KBM-7 (cell line): ENCODE results near the gene AFF2.

ENCODE experiments used
- DNase-seq: peaks from one replicate; pipeline ENCODE4 v3.0.0-alpha.2; 2015
- in situ Hi-C: fragments of 300-500 bp; cut with MboI; formaldehyde crosslinking; loops from 2 replicates; pipeline ENCODE4 v1.14.3; 2020; ENCODE audit warnings: low sequenced_read_pairs, low pct_unique_long_range_greater_than_20kb, mixed read lengths

The AFF2 gene

DNA sequence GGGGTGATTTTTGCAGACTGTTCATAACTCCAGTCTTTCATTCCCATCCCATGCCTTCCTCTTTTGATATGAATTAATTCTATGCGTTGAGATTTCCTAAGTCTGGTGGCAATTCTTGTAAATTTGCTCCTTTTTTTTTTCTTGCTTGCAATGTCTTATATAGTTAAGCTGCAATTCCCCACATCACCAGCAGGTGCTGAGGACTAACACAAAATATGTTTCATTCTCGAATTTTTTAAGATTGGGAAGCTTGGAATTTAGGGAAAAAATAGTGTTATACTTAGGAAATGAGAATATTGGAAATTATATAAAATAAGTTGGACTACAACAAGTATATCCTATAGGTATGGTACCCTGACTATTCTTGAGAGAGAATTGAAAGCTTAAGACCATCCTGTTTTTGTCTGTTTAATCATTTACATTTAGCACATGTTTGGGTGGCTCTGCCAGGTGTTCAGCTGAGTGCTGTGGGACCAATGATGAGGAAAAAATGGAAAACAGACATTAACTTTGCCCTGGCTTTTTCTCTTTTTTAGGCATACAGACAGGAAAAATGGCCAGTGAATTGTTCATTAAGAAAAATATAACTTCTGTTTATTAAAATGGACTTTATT, 30.2 kb downstream of the AFF2 start:
- in situ Hi-C loops = no loop called here

DNA sequence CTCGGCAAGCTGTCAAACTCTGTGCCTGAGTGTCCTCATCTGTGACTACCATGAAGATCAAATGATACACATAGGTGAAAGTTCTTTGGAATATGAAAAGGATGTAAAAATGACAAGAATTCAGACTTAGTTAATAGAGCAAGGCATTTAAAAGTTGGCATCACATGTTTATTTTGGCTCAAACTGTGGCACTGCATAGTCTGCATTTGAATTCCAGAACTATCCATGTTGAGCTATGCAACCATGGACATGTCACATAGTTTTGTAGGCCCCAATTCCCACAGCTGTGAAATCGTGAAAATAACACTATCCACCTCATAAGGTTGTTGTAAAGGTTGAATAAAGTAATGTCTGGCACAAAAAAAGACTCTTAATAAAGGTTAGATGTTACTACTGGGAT, 33.9 kb downstream of the AFF2 start:
- no peak for DNase-seq
- in situ Hi-C loops = no loop called here

More for the DNA sequence above, 30.2 kb downstream of the AFF2 start:
- DNase-seq = peak; percentile 27

DNA sequence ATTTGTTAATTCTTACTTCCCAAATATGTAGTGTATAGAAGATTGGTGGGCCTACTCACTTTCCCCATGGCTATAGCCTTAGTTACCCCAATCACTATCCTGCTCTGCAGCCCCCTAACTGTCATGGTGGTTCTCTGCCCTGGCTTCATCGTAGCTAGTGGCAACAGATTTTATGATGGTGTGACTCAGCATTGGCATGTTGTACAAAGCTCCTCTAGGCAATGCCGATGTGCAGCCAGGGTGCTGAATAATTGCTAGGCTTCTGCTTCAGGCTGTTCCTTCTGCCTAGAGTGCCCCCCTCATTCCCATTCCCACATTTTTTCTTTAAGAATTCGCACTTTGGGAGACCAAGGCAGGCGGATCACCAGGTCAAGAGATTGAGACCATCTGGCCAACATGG, 35.2 kb downstream of the AFF2 start:
- DNase-seq = no peak
- in situ Hi-C loops = no loop called here

DNA sequence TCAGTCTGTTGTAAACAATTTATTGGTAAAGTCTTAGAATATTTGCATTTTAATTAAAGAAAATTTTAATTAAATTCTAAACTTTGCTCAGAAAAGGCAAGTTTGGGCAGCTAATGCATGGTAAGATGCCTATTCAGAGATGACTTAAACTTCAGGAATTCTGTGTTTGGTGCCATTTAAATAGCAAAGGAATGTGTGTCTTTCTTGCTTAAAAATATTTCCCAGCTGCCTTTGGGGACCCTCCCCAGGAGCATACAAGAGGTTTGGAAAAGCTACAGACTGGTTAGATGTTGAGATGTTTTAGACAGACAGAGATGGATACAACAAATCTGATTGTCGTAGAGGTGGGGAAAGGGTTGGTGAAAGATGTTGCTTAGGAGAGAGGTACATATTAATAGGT, 36.5 kb downstream of the AFF2 start:
- in situ Hi-C loops = no loop called here
- DNase-seq = no peak

DNA sequence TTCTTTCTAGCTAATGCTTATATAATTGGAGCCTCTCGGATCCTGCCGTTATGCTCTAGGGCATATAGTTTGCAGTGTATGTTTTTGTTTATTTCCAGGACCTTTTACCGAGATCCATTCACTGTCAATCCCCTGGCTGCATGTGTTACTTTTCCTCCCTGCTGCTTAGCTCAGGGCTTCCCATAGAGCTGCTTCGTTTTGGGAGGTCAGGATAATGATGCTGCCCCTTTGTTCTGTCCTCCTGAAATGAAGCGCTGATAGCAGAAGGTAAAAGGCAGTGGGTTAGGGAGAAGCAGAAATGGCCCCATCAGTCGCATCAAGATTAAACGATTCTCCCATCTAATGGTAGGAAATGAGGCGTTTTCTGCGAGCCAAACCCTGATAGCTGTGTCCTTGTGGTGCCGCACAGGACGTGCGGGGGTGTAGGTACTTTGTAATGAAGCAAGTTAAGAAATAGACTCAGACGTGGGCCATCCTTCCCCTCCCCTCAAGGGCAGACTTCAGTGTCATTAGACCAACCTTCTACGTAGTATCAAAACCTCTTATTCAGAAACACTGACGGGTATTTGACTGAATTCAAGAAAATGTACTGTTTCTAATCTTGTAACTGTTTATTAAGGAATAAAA, 37.3 kb downstream of the AFF2 start:
- DNase-seq = no peak
- in situ Hi-C loops = no loop called here

DNA sequence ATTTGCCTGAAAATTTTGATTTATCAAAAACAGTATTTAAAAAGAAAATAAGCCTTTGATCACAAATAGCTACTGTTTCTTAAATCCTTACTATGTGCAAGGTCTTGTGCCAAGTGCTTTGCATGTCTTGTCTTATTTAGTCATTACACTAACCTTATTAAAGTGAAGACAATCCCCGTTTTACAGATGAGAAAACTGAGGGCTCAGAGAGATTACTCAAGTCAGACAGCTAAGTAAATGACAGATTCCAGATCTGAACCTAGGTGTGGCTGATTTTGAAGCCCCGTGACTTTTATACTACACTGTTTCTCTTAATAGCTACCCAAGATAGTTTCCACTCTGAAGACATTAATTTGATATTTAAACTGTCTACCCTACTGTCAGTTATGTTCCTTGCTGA, 38.2 kb downstream of the AFF2 start:
- no peak for DNase-seq
- in situ Hi-C loops = no loop called here

DNA sequence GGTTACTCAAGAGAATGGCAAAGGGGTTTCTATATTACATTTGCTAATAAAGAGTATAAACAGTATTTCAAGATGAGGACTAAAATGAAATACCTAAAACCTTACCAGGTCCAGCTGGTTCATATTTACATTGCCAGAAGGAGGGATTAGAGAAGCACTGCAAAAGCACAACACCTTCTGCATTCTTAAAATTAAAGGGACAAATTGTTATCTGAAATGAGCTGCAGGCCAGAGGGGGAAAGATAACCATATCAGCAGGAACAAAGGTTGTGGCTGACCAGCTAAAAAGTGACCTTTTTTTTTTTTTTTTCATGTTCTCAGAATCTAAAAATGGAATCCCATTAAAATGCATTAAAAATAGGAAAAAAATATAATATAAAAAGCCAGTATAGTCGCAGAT, 39.7 kb downstream of the AFF2 start:
- in situ Hi-C loops = no loop called here
- DNase-seq = no peak

DNA sequence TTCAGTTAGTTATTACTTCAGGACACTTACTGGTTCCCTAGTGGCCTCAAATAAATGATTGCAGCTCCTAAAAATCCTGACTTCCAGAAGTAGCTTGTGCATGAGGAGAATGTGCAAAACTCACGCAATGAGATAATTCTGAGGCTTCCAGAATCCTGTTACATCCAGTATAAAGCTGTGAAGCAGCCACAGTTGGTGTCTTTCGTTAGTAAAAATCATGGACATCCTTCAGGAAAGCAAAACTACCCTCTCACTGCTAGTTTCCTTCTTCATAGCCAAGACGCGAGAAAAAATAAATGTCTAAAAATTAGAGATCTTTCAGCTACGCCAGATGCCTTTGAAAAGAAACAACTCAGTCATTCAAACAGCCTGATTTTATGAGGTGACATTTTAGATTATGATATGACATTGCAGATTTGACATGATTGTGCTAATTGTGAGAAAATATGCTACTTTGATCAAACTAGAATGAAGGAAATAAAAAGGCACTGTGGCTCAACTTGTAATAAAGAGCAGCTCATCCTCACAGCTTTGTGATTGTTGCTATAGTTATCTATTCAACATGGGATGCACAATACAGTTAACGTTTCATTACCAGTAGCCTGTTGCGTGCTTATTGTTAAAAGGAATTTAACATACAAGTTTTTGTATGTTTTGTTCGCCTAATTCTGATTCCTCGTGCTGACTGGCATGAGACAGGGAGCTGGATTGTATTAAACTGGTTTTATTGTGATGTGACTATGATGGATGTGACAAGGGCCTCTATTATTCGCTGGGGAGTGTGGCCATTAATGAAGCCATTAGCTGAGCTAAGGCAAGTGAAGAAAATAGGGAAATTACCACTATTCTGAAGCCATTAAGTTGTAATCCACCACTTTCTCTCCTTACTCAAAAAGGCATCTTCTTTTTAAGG, 40.5 kb downstream of the AFF2 start:
- in situ Hi-C loops = no loop called here
- DNase-seq = no peak

DNA sequence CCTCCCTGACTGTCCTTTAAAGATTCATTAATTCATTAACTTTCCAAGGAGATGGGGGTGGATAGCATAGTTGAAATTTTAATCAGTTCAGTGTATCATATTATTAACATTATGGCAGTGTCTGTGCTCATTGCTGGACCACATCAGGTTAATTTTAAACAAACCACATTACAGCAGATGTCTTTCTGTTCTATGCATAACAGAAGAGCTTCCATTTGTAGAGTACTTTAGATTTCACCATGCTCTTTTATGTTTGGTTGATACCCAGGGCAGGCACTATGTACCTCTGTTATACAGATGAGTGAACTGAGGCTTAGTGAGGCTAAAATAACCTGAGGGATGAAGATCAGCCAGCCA, 41.1 kb downstream of the AFF2 start:
- in situ Hi-C loops = no loop called here
- DNase-seq = no peak

DNA sequence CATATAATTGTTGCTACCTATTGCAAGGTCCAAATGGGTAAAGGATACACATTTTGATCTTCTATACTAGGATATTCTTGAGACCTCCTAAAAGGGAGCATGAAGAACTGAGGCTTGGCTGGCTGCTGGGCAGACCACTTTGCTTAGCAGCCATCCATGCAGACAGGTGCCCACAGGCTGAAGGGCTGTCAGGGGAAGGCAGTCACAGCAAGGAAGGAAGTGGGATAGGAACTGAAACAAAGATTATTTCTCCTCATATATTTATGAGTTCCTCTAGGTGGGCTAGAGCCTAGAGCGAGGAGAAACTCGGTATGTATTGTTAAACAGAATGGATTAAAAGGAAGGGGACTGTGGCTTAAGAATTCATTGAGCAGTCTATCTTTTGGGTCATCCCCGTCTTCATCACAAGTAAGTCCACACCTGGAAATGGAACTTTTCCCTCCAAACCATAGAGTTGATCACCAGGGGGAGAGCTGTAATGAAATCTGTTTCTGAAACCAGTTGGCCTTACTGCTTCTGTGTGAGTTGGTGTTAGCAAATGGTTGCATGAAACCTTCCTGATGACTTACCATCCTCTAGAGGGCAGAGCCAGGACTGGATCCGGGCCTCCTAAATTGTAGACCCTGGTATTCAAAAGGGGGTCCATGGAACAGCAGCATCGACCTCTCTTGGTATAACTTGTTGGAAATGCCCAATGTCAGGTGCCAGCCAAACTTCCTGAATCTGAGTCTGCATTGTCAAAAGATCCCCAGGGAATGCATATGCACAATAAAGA, 42.3 kb downstream of the AFF2 start:
- no peak for DNase-seq
- in situ Hi-C loops = no loop called here

DNA sequence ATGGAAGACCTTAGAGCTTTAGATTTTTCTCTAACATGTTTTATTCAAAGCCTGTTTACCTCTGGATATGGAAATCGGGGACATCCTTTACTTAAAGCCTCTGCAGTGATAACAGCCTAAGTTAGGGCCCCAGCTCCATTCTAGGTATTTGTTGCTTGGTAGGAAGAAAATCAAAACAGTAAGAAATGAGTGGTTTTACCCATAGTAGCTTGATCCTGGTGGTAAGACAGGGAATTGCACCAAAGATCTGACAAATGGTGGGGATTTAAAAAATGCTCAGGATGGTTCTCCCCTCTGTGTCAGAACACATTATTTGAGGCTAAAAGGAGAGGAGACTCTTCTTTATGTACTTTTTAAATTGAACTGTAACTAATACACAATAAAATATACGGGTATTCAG, 52.4 kb downstream of the AFF2 start:
- in situ Hi-C loops = no loop called here
- DNase-seq = peak; percentile 7

DNA sequence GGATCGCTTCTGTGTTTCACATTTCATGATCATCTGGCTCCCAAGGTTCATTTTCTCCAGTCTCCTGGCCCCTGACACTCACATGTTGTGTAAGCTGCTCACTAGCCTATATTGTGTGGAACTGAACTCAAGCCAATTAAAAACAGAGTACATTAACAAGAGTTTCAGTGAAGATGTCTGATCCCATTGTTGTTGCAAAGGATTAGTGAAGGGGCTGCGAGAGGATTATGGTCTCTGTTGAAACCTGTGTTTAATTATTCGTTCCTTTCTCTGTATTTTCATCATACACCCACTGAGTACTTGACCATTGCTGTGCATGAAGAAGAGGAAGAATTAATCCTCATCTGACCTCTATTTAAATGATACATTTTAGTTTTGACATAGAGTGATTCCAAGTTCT, 54.7 kb downstream of the AFF2 start:
- DNase-seq = peak; percentile 0
- in situ Hi-C loops = no loop called here

DNA sequence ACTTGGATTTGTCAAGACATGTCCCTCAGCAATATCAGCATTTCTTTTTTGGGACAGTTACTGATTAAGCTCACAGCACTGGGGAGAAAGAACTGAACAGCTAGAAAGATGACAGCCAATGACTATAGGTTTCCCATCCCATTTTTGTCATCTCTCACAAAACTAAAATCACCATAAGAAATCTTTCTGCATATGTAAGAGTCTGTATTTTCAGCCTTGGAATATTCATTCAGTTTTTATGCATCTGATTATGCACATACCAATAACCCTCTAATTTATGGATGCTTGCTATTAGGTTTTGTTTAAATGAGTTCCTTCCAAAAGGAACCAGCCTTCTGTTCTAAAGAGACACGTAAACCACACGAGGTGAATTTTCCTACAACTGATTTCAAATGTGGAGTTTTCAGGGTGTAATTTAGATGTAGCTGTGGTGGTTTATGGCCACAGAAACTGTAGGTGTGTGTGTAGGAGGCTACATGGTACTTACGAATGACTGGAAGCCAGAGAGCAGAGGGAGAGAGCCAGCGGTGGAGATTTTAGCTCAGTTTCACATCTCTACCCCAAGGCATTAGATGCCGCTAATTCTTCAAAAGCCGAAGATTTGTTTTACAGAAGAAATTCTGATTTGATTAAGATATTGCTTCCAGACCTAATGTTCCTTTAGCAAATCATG, 55.3 kb downstream of the AFF2 start:
- in situ Hi-C loops = no loop called here
- DNase-seq = no peak

DNA sequence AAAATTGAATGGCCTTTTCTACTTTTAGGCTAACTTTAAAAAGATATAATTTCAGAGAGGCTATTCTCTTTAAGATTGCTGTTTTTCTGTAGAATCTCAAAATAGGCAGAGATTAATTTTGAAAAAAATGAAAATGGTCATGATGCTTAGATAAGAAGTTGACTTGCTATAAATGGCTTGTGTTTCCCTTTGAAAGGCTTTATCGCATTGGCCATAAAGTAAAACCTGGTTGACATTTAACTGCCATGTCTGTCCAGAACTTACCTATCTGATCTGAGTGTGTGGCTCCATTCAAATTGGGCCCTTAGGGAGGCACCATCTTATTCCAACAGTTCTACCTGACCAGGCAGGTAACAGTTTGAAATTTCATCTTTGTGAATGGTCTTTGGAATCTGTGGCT, 56.1 kb downstream of the AFF2 start:
- no peak for DNase-seq
- in situ Hi-C loops = no loop called here

DNA sequence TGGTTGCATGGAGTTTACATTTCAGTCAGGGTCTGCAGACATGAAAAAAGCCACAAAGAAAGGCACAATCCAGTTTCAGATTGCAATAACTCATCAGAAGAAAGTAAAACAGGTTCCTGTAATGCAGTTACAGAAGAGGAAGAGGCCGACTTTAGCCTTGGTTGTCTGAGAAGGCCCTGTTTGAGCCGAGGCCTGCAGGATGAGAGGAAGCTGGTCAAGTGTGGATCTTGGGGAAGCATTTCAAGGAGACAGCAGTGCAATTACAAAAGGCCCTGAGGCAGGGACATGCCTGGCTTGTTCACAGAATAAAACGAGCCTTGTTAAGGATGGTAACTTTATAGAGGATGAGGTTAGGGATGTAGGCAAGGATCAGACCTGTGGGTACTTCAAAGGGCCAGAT, 62.4 kb downstream of the AFF2 start:
- no peak for DNase-seq
- in situ Hi-C loops = no loop called here

DNA sequence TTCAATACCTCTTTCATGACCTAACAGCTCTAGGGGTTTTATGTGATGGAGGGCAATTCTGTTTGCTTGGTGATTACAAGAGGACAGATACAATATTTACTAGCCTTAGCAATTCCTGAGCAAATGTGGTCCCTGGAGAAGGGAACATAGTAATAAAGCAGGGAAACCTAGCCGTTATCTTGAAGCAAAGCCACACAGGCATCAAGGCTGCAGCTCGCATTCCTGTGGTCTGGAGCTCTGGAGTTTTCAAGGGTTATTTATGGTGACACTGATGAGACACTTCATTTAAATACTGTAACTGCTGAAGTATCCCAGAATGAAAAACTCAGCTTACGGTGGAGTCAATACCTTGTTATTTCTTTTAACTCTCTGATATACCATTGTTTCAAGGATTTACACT, 66.8 kb downstream of the AFF2 start:
- in situ Hi-C loops = no loop called here

DNA sequence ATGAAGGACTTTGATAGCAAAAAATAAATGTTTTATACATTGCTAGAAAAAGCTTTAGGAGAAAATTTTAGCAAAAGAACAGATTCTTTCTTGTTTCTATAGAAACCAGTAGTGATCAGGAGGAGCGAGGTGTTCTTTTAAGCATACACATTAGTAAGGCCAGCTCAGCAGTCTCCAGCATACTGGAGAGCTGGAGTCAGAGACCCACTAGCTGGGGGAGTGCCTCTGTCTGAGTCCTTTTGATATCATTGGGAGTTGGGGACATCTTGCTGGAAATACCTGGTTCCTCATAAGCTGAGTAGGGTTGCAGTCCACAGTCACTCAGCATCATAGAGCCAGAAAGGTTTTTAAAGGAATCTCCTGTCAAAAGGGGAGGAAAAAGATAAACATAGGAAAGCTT, 67.4 kb downstream of the AFF2 start:
- in situ Hi-C loops = no loop called here
- DNase-seq = no peak

More for the DNA sequence above, 66.8 kb downstream of the AFF2 start:
- DNase-seq = no peak

DNA sequence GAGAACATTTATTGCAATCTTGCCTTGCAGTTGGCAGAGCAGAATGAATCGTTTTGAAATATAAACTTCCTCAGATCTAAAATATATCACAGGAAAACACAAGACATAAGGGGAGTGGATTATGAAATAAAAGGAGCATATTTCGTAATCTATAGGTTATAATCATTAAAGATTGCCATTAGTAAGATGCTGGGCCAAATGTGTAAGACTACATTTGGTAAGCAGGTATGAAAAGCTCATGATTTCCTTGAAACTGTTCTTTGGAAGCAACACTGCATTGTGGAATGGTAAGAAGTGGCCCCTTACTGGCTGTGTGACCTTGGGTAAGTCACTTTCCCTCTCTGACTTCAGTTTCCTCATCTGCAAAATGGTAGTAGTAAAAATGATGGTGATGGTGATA, 68.3 kb downstream of the AFF2 start:
- in situ Hi-C loops = no loop called here
- DNase-seq = no peak

DNA sequence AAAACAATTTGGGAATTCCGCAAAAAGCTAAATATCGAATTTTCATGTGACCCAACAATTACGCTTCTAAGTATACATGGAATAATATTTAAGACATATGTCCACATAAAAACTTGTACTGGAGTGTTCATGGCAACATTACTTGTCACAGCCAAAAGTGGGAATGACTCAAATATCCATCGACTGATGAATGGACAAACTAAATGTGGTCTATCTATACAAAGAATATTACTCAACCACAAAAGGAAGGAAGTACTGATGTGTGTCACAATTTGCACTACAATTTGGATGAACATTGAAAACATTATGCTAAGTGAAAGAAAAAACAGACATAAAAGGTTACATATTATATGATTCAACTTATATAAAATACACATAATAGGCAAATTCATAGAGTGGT, 71.9 kb downstream of the AFF2 start:
- no peak for DNase-seq
- in situ Hi-C loops = no loop called here
